ENCODE results near the gene POLR2L.

POLR2L gene

DNA sequence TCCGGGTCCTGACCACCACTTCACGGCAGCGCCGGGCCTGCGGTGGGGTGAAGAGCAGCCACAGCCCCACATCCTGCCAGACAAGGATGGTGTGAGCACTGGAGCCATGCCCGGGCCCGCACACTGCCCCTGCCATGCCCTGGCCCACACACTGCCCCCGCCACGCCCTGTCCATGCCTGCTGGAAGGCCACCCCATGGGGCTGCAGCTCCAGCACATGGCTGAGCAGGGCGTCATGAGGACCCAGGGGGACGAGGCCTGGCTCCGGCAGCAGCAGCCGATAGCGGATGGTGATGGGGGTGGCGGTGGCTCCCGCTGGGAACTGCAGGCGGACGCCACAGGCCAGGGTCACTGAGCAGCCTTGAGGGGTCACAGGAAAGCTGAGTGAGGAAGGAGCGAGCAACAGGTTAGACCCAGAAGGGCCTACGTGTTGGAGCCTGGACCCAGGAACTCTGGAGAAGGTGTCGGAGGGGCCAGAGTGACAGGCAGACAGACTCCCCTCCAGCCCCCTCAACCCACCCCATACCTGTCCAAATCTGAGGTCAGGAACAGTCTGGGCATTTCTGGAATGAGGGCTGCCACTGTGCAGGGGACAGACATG lies 40.2 kb downstream of the POLR2L start:
- intact Hi-C loops (cut with DNase I; ENCODE audit: low total_unique reads) = loop anchor here (10.0 kb wide), 1 partner anchor 227 kb away; the partner anchor contains the start of gene PHRF1
- no peak overlapping the region for H3K27ac ChIP-seq
- TF ChIP-seq, protein P1, sequence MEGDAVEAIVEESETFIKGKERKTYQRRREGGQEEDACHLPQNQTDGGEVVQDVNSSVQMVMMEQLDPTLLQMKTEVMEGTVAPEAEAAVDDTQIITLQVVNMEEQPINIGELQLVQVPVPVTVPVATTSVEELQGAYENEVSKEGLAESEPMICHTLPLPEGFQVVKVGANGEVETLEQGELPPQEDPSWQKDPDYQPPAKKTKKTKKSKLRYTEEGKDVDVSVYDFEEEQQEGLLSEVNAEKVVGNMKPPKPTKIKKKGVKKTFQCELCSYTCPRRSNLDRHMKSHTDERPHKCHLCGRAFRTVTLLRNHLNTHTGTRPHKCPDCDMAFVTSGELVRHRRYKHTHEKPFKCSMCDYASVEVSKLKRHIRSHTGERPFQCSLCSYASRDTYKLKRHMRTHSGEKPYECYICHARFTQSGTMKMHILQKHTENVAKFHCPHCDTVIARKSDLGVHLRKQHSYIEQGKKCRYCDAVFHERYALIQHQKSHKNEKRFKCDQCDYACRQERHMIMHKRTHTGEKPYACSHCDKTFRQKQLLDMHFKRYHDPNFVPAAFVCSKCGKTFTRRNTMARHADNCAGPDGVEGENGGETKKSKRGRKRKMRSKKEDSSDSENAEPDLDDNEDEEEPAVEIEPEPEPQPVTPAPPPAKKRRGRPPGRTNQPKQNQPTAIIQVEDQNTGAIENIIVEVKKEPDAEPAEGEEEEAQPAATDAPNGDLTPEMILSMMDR (IDR thresholded peaks at IDR 0.05) = no peak
- H3K9me3 ChIP-seq = no peaks in the 10 kb centered on the region
- no peak for DNase-seq
- H3K4me1 ChIP-seq = peaks cover 0 to 28% (median 19%) of the 10 kb centered on the region in 4 donors
- peaks cover 0 to 42% (median 8%) of the 10 kb centered on the region in 3 donors for H3K36me3 ChIP-seq
- H3K27me3 ChIP-seq = no peaks in the 10 kb centered on the region
- no peak overlapping the region for H3K4me3 ChIP-seq

- Histone ChIP-seq H3K27me3 (no peaks in the 10 kb centered on the region), H3K27ac (no peak overlapping the region), H3K4me1 (peaks cover 0 to 36% (median 27%) of the 10 kb centered on the region in 4 donors), H3K36me3 (peaks cover 0 to 42% (median 8%) of the 10 kb centered on the region in 3 donors), H3K9me3 (no peaks in the 10 kb centered on the region), H3K4me3 (no peak overlapping the region)
- intact Hi-C loops (cut with DNase I; ENCODE audit: low total_unique reads) = loop anchor here (10.0 kb wide), 1 partner anchor 226 kb away; the partner anchor contains the start of gene PHRF1
- DNase-seq = no peak
- TF ChIP-seq, protein P1 (IDR thresholded peaks at IDR 0.05) = no peak
Observed at GRCh38 chr11:801097-801780, 41.1 kb downstream of the POLR2L start.

DNA sequence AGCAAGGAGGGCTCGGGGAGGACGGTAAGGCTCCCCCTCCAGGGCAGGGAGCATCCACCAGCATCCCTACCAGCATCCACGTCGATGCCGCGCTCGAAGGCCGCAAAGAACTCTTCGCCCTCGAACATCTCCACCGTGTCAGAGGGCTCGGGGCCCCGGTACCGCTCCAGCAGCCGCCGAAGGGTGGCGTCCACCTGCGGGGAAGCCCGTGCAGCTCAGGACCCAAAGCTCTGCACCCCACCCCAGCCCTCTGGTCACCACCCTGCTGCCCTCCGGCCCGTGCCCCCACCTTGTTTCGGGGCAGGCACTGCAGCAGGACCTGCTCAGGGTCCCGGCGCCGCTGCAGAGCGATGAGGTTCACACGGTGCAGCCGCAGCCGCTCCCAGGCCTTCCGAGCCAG lies 41.9 kb downstream of the POLR2L start:
- Histone ChIP-seq H3K4me3 (no peak overlapping the region), H3K27me3 (no peaks in the 10 kb centered on the region), H3K36me3 (peaks cover 0 to 42% (median 8%) of the 10 kb centered on the region in 3 donors), H3K9me3 (no peaks in the 10 kb centered on the region), H3K27ac (no peak overlapping the region), H3K4me1 (peaks cover 0 to 42% (median 31%) of the 10 kb centered on the region in 4 donors)
- DNase-seq = no peak
- TF ChIP-seq, protein P1 (IDR thresholded peaks at IDR 0.05) = no peak
- intact Hi-C loops (cut with DNase I; ENCODE audit: low total_unique reads) = loop anchor here (10.0 kb wide), 1 partner anchor 226 kb away; the partner anchor contains the start of gene PHRF1

GRCh38 chr11:799641-800316 lies 42.5 kb downstream of the POLR2L start:
- peaks cover 0 to 42% (median 8%) of the 10 kb centered on the region in 3 donors for H3K36me3 ChIP-seq
- H3K4me3 ChIP-seq = no peak overlapping the region
- H3K4me1 ChIP-seq = peaks cover 0 to 42% (median 35%) of the 10 kb centered on the region in 4 donors
- intact Hi-C loops (cut with DNase I; ENCODE audit: low total_unique reads) = loop anchor here (10.0 kb wide), 1 partner anchor 225 kb away; the partner anchor contains the start of gene PHRF1
- no peaks in the 10 kb centered on the region for H3K27me3 ChIP-seq
- TF ChIP-seq, protein P1 (IDR thresholded peaks at IDR 0.05) = no peak
- DNase-seq = no peak
- H3K9me3 ChIP-seq = no peaks in the 10 kb centered on the region
- no peak overlapping the region for H3K27ac ChIP-seq

DNA sequence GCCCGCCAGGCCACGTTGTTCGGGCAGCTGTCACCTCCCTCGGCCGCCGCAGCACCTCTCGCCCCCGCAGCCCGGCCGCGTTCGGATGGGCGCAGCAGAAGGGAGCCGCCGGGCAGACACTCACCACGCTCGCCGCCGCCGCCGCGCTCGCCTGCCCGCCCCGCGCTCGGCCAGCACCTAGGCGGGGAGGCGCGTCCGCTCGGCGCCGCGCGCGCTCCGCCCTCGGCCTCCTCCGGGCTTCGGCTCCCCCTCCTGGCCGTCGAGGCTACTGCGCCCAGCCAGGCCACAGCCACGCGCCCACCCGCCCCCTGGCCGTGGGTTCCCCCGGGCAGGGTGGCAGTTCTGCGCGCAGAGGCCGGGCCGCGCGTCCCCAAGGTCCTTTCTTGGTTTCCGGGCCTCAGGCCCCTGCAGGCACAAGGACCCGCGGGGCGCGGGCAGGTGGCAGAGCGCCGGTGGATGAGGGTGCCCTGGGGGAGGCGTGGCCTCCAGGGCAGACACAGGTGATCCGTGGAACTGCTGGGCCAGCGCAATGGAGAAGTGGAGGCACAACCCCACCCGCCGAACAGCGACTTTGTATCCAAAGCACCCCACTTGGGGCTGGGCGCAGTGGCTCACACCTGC lies 44.1 kb downstream of the POLR2L start, which contains the start of gene SLC25A22:
Gene SLC25A22 (minus strand): TSS at position 189 of the 621 bp plus-strand sequence. CDS start 3,275 bp downstream, outside the sequence.
- TF ChIP-seq, protein P1 (IDR thresholded peaks at IDR 0.05) = peak; percentile 81 to 87

More for the DNA sequence above, 44.1 kb downstream of the POLR2L start, which contains the start of gene SLC25A22:
- Histone ChIP-seq H3K36me3 (peaks cover 0 to 49% (median 8%) of the 10 kb centered on the region in 3 donors), H3K27me3 (no peaks in the 10 kb centered on the region), H3K27ac (peak within 1 kb of the TSS; percentile 71 to 85), H3K9me3 (no peaks in the 10 kb centered on the region), H3K4me3 (peak within 1 kb of the TSS; percentile 68 to 88), H3K4me1 (peaks cover 0 to 38% (median 24%) of the 10 kb centered on the region in 4 donors)
- peak in 1 of 2 donors; percentile 82 for DNase-seq
- intact Hi-C loops (cut with DNase I; ENCODE audit: low total_unique reads) = no loop called here

Measured in tibial artery (tissue), 4 donors.